Keratinocyte (primary cell): ENCODE measurements around the gene C19orf47. TPM values are rescaled to one million over a fixed set of nuclear protein-coding genes. Genes with fewer than 3 reads are reported as not detected.

Experiments
- DNase-seq: peaks from one replicate; pipeline ENCODE4 v3.0.0-alpha.2; 2011; ENCODE audit warnings: low read depth, missing footprints, low spot score
- FAIRE-seq: peaks from 2 replicates; lab custom pipeline; 2011; peaks lifted over from hg19 to GRCh38; lab: Jason Lieb, UNC
- H2AFZ ChIP-seq: 2 replicates; pipeline ENCODE4 v1.6.0; 2012; ENCODE audit warnings: low read length, control low read depth, inconsistent platforms; ENCODE audit not compliant: control insufficient read depth
- H3K27ac ChIP-seq: 2 replicates; pipeline ENCODE4 v1.5.1; 2011; ENCODE audit warnings: low read length; ENCODE audit not compliant: control insufficient read depth, insufficient read depth
- H3K27me3 ChIP-seq: 3 replicates; pipeline ENCODE4 v1.6.0; 2011; ENCODE audit warnings: low read length; ENCODE audit not compliant: control insufficient read depth, insufficient read depth; ENCODE audit errors: extremely low read depth
- H3K36me3 ChIP-seq, 2 experiments: 2 replicates in 1 of 2; 3 replicates in 1 of 2; pipeline ENCODE4 v1.5.1; 2011; ENCODE audit warnings: low read length in 2 of 2, mild to moderate bottlenecking in 1 of 2; ENCODE audit not compliant: control insufficient read depth in 2 of 2, insufficient read depth in 2 of 2; ENCODE audit errors: extremely low read depth in 1 of 2
- H3K4me1 ChIP-seq: 3 replicates; pipeline ENCODE4 v1.5.1; 2011; ENCODE audit warnings: low read length; ENCODE audit not compliant: control insufficient read depth, insufficient read depth; ENCODE audit errors: extremely low read depth
- H3K4me2 ChIP-seq: 3 replicates; pipeline ENCODE4 v1.6.0; 2011; ENCODE audit warnings: low read depth, low read length; ENCODE audit not compliant: control insufficient read depth, insufficient read depth; ENCODE audit errors: extremely low read depth
- H3K4me3 ChIP-seq, 3 experiments: fragments of 200-600 bp in 1 of 3; sonication (generic) in 1 of 3; 2 replicates in 2 of 3; 3 replicates in 1 of 3; pipeline ENCODE4 v1.5.1; 2011 to 2016; ENCODE audit warnings: low read length in 3 of 3, mild to moderate bottlenecking in 3 of 3, control low read depth in 2 of 3, inconsistent platforms in 1 of 3, low read depth in 1 of 3, mixed read lengths in 1 of 3, mixed run types in 1 of 3, moderate library complexity in 1 of 3; ENCODE audit not compliant: control insufficient read depth in 2 of 3, insufficient read depth in 2 of 3; ENCODE audit errors: extremely low read depth in 1 of 3
- H3K79me2 ChIP-seq: 2 replicates; pipeline ENCODE4 v1.6.0; 2012; ENCODE audit warnings: low read length; ENCODE audit not compliant: control insufficient read depth, insufficient read depth
- H3K9ac ChIP-seq: 3 replicates; pipeline ENCODE4 v1.6.0; 2011; ENCODE audit warnings: low read length; ENCODE audit not compliant: control insufficient read depth, insufficient read depth; ENCODE audit errors: extremely low read depth
- H3K9me1 ChIP-seq: 3 replicates; pipeline ENCODE4 v1.6.0; 2011; ENCODE audit warnings: low read length; ENCODE audit not compliant: control insufficient read depth, insufficient read depth; ENCODE audit errors: extremely low read depth
- H3K9me3 ChIP-seq: 2 replicates; pipeline ENCODE4 v1.5.1; 2012; ENCODE audit warnings: low read depth, low read length; ENCODE audit not compliant: control insufficient read depth
- H4K20me1 ChIP-seq: 3 replicates; pipeline ENCODE4 v1.6.0; 2011; ENCODE audit warnings: low read length; ENCODE audit not compliant: control insufficient read depth, insufficient read depth; ENCODE audit errors: extremely low read depth
- CTCF ChIP-seq, 3 experiments: IDR thresholded peaks in 1 of 3; conservative IDR thresholded peaks in 1 of 3; optimal IDR thresholded peaks in 1 of 3; 2 replicates in 2 of 3; 3 replicates in 1 of 3; pipeline versions ENCODE3 to v1.5.1; 2011; ENCODE audit warnings: low read length in 3 of 3, mild to moderate bottlenecking in 3 of 3, moderate library complexity in 2 of 3, control low read depth in 1 of 3, inconsistent platforms in 1 of 3; ENCODE audit not compliant: insufficient read depth in 2 of 3; ENCODE audit errors: extremely low read depth in 1 of 3
- EZH2 ChIP-seq: IDR thresholded peaks from one replicate; pipeline ENCODE4 v1.6.1; 2012; ENCODE audit warnings: inconsistent platforms, mild to moderate bottlenecking, low read length, moderate library complexity
- dilution Hi-C: fragments of 300-500 bp; cut with MboI; formaldehyde crosslinking; loops from one replicate; pipeline ENCODE4 v1.7.0; 2020; ENCODE audit warnings: low sequenced_read_pairs; ENCODE audit not compliant: extremely low pct_ligation_motif_present
- polyA plus RNA-seq, 5 experiments: library from polyadenylated mRNA; depleted of rRNA in 3 of 5; stranded (reverse) in 3 of 5; stranded (forward) in 1 of 5; unstranded in 1 of 5; fragments of >200 nt; gene quantifications; 1 replicate in 1 of 5; 2 replicates in 3 of 5; 3 replicates in 1 of 5; pipeline versions ENCODE4 v1.2.1 to v1.2.3, GENCODE V29; 2011 to 2012; ENCODE audit warnings: missing spikeins in 2 of 5, low read depth in 1 of 5, low replicate concordance in 1 of 5

The C19orf47 gene
- polyA plus RNA-seq, 1 donor (not counting 4 experiments of a cell fraction or from before 2014, with no cell fraction given), result 13.3 TPM

DNA sequence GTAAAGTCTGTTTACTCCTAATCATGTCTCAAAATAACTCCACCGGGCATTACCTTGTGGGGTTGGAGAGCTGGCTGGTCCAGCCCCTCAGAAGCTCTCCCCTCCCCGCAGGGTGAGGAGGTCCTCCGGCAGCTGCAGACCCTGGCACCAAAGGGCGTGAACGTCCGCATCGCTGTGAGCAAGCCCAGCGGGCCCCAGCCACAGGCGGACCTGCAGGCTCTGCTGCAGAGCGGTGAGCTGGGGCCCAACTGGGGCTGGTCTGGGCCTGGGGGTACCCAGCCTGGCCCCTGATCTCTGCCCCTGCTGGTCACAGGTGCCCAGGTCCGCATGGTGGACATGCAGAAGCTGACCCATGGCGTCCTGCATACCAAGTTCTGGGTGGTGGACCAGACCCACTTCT lies 21.6 kb upstream of the C19orf47 start:
- no peaks in the 10 kb centered on the region for H3K9me1 ChIP-seq
- H3K4me2 ChIP-seq, result no peak overlapping the region
- H3K4me3 ChIP-seq, result no peak overlapping the region
- dilution Hi-C loops, result no loop called here
- FAIRE-seq (no peak), DNase-seq (no peak)
- H3K27ac ChIP-seq, result no peak overlapping the region
- peaks cover 14 to 35% of the 10 kb centered on the region in 2 experiments for H3K36me3 ChIP-seq
- H4K20me1 ChIP-seq, result no peaks in the 10 kb centered on the region
- no peak overlapping the region for H2AFZ ChIP-seq
- no peaks in the 10 kb centered on the region for H3K79me2 ChIP-seq
- H3K27me3 ChIP-seq, result no peaks in the 10 kb centered on the region
- H3K9me3 ChIP-seq, result no peaks in the 10 kb centered on the region
- no peak for TF ChIP-seq EZH2
- no peak for TF ChIP-seq CTCF (optimal IDR thresholded peaks at IDR 0.05 in 1 of 3, IDR thresholded peaks at IDR 0.05 in 1 of 3, conservative IDR thresholded peaks at IDR 0.05 in 1 of 3; ENCODE audit: extremely low read depth in 1 of 3, insufficient read depth in 2 of 3, low read length in 3 of 3)
- no peak overlapping the region for H3K9ac ChIP-seq
- peaks cover 8% of the 10 kb centered on the region for H3K4me1 ChIP-seq

DNA sequence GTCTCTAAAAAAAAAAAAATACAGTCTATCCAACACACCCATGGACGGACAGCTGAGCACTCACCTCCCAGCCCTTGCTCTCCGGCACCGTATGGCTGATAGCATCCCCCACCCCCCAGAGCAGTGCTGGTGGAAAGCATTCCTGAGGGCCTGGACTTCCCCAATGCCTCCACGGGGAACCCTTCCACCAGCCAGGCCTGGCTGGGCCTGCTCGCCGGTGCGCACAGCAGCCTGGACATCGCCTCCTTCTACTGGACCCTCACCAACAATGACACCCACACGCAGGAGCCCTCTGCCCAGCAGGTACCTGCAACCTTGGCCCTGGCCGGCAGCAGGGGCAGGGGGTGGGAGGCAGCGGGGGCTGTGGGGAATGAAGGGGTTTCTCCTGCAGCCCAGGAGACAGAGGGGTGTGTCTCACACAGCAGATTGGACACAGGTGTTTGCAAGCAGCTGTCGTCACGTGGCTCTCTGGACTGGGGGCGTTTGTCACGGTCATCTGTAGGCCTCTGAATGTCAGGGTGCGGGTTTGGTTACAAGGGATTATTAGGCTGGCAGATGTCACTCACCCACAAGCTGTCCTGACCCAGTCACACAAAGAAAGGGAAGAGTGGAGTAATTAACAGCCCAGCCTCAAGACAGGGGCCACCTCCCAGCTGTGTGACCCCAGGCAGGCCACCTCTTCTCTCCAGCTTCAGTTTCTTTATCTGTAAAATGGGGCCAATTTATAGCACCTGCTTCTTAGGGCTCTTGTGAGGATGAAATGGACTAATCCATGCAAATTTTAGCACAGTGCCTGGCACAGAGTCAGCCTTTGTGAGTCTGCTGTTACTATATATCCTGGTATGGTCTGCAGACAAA lies 19.6 kb upstream of the C19orf47 start:
- H3K27ac ChIP-seq, result no peak overlapping the region
- no peak for FAIRE-seq
- peaks cover 8% of the 10 kb centered on the region for H3K4me1 ChIP-seq
- no peaks in the 10 kb centered on the region for H3K9me3 ChIP-seq
- H3K4me2 ChIP-seq, result no peak overlapping the region
- dilution Hi-C loops, result no loop called here
- no peak for DNase-seq
- H3K4me3 ChIP-seq, result no peak overlapping the region
- peaks cover 11 to 29% of the 10 kb centered on the region in 2 experiments for H3K36me3 ChIP-seq
- H3K27me3 ChIP-seq, result no peaks in the 10 kb centered on the region
- TF ChIP-seq EZH2 (no peak), CTCF (optimal IDR thresholded peaks at IDR 0.05 in 1 of 3, IDR thresholded peaks at IDR 0.05 in 1 of 3, conservative IDR thresholded peaks at IDR 0.05 in 1 of 3; ENCODE audit: extremely low read depth in 1 of 3, insufficient read depth in 2 of 3, low read length in 3 of 3) (no peak)
- H3K79me2 ChIP-seq, result no peaks in the 10 kb centered on the region
- no peak overlapping the region for H3K9ac ChIP-seq
- H4K20me1 ChIP-seq, result no peaks in the 10 kb centered on the region
- no peak overlapping the region for H2AFZ ChIP-seq
- H3K9me1 ChIP-seq, result no peaks in the 10 kb centered on the region
